ENCODE results near the gene TMIGD1.
A peak's percentile ranks its signal among the peaks of the same experiment; 100 is the strongest.

Gene TMIGD1

DNA sequence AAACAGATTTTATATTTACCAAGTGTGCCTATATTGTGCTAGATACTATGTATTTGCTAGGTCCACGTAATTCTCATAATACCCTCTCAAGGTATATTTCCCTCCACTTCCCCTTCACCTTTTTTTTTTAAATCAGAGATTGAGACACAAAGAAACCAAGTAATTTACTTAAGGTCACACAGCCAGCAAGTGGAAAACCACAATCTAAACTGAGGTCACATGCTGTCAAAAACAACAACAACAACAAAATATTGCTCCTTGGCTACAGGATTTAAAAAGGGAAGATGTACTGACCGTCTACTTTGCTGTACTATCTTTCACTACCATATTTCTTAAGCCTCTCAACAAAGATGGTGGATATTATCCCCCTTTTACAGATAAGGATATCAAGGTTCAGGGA is 57.9 kb downstream of the TMIGD1 start:
- no peak for DNase-seq (ENCODE audit: low read depth in 2 of 2)
- TF ChIP-seq CTCF (IDR thresholded peaks at IDR 0.05; ENCODE audit: low read depth, low read length): no peak

GRCh38 chr17:30274887-30275286 is 59.0 kb downstream of the TMIGD1 start:
- no peak for DNase-seq (ENCODE audit: low read depth in 2 of 2)
- no peak for TF ChIP-seq CTCF (IDR thresholded peaks at IDR 0.05; ENCODE audit: low read depth, low read length)

More for the DNA sequence above, 57.9 kb downstream of the TMIGD1 start:
- H3K4me3 ChIP-seq (replicated peaks in 1 of 2; ENCODE audit: low read depth in 2 of 2, low read length in 2 of 2): no peak overlapping the region

GRCh38 chr17:30273373-30273772 is 60.5 kb downstream of the TMIGD1 start:
- peak in 1 of 2 donors; percentile 49 for DNase-seq (ENCODE audit: low read depth in 2 of 2)
- no peak for TF ChIP-seq CTCF (IDR thresholded peaks at IDR 0.05; ENCODE audit: low read depth, low read length)
- no peak overlapping the region for H3K4me3 ChIP-seq (replicated peaks in 1 of 2; ENCODE audit: low read depth in 2 of 2, low read length in 2 of 2)

More at GRCh38 chr17:30274887-30275286, 59.0 kb downstream of the TMIGD1 start:
- no peak overlapping the region for H3K4me3 ChIP-seq (replicated peaks in 1 of 2; ENCODE audit: low read depth in 2 of 2, low read length in 2 of 2)

GRCh38 chr17:30271102-30271501 is 62.8 kb downstream of the TMIGD1 start:
- peak in 1 of 2 donors; percentile 71 for DNase-seq (ENCODE audit: low read depth in 2 of 2)
- H3K4me3 ChIP-seq (replicated peaks in 1 of 2; ENCODE audit: low read depth in 2 of 2, low read length in 2 of 2): no peak overlapping the region
- TF ChIP-seq CTCF (IDR thresholded peaks at IDR 0.05; ENCODE audit: low read depth, low read length): no peak

GRCh38 chr17:30267625-30268024 is 66.2 kb downstream of the TMIGD1 start:
- peak; percentile 37 to 51 for DNase-seq (ENCODE audit: low read depth in 2 of 2)
- no peak for TF ChIP-seq CTCF (IDR thresholded peaks at IDR 0.05; ENCODE audit: low read depth, low read length)
- no peak overlapping the region for H3K4me3 ChIP-seq (replicated peaks in 1 of 2; ENCODE audit: low read depth in 2 of 2, low read length in 2 of 2)
